ENCODE data around the gene ARAF. TPM values are rescaled to one million over a fixed set of nuclear protein-coding genes. Genes with fewer than 3 reads are reported as not detected.

Gene ARAF
- total RNA-seq, 4 donors from 2014 or later = 34.0 to 59.4 (median 45.8) TPM

DNA sequence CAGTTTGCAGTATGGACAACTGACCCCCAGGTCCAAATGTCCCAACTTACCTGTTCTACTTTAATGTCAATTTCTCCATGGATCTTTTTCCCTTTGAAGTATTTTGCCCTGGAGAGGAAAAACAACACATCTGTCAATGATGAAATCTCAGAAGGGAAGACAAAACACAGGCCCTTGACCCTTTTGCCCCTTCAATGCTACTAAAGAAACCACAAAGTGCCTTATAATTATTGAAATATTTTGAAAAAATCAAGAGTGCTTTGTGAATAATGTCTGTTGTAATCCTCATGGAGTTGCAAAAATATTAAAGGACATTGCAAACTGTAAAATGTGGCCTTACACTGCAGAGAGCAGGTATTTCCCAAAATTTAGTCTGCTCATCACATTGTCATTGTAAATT, 46.1 kb downstream of the ARAF start:
- TF ChIP-seq CTCF (IDR thresholded peaks at IDR 0.05) (no peak), POLR2A (IDR thresholded peaks at IDR 0.05) (no peak)
- H3K27me3 ChIP-seq = no peaks in the 10 kb centered on the region
- intact Hi-C loops (cut with DNase I) = no loop called here
- no peaks in the 10 kb centered on the region for H3K36me3 ChIP-seq
- no peak overlapping the region for H3K4me3 ChIP-seq (replicated peaks in 1 of 3)
- H3K4me1 ChIP-seq = no peaks in the 10 kb centered on the region
- H3K27ac ChIP-seq = no peak overlapping the region
- H3K9me3 ChIP-seq = no peaks in the 10 kb centered on the region
- no peak for DNase-seq

DNA sequence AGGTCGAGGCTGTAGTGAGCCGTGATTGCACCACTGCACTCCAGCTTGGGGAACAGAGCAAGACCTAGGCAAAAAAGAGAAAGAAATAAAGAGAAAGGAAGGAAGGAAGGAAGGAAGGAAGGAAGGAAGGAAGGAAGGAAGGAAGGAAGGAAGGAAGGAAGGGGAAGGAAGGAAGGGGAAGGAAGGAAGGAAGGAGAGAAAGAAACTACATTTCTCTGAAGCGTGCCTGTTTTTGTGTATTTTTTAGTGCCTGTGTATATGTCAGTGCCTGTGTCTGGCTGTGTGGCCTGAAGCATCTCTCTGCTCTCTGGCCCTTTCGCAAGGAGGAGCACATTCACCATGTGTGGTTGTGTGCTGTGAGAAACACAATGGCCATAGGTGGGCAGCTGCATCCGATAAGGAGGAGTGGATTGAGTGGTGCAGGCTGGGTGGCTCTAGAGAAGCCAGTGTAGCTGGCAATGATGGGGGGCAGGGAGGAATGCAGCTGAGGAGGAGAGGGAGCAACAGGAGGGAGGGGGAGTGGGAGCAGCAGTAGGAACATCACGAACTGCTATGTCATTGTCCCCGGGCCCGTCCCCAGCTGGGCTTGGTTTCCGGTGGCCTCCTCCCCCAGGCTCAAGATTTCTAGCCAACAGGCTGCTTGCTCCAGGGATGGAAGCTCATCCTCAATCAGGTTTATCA, 47.3 kb downstream of the ARAF start:
- H3K4me1 ChIP-seq = no peaks in the 10 kb centered on the region
- no peak for DNase-seq
- no peaks in the 10 kb centered on the region for H3K27me3 ChIP-seq
- no peaks in the 10 kb centered on the region for H3K9me3 ChIP-seq
- H3K27ac ChIP-seq = no peak overlapping the region
- no peak for TF ChIP-seq CTCF (IDR thresholded peaks at IDR 0.05)
- intact Hi-C loops (cut with DNase I) = no loop called here
- 43 to 48% methylated on average over 9 of the region's 9 CpGs for WGBS, 2 donors
- no peaks in the 10 kb centered on the region for H3K36me3 ChIP-seq
- no peak overlapping the region for H3K4me3 ChIP-seq (replicated peaks in 1 of 3)

- no peaks in the 10 kb centered on the region for H3K9me3 ChIP-seq
- no peaks in the 10 kb centered on the region for H3K36me3 ChIP-seq
- intact Hi-C loops (cut with DNase I) = no loop called here
- no peaks in the 10 kb centered on the region for H3K4me1 ChIP-seq
- no peak overlapping the region for H3K4me3 ChIP-seq (replicated peaks in 1 of 3)
- H3K27me3 ChIP-seq = no peaks in the 10 kb centered on the region
- 81 to 85% methylated on average over 4 of the region's 4 CpGs for WGBS, 2 donors
- no peak overlapping the region for H3K27ac ChIP-seq
- no peak for TF ChIP-seq CTCF (IDR thresholded peaks at IDR 0.05)
- DNase-seq = no peak
These were observed 49.5 kb downstream of the ARAF start for GRCh38 chrX:47610511-47610910.

DNA sequence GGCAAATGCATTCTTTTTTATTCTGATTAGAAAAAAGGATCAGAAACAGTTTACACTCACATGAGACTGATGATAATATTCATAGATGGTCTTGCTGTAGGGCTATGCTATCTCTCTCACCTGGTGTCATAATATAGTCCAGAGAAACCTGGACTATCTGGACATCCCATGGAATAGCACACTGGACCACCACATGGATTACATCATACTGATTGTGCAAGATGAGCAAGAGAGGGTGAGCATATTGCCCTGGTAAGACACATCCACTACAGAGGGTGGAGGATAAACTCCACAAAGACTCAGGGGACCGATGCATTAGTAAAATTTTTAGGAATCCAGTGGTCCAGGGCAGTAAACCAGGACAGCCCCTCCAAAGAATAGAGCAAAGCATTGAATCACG, 50.5 kb downstream of the ARAF start:
- 83 to 95% methylated on average over 2 of the region's 2 CpGs for WGBS, 2 donors
- no peaks in the 10 kb centered on the region for H3K9me3 ChIP-seq
- no peak for DNase-seq
- no peaks in the 10 kb centered on the region for H3K36me3 ChIP-seq
- no peaks in the 10 kb centered on the region for H3K27me3 ChIP-seq
- TF ChIP-seq POLR2A (IDR thresholded peaks at IDR 0.05) = no peak
- TF ChIP-seq CTCF (IDR thresholded peaks at IDR 0.05) = no peak
- H3K27ac ChIP-seq = no peak overlapping the region
- H3K4me3 ChIP-seq (replicated peaks in 1 of 3) = no peak overlapping the region
- H3K4me1 ChIP-seq = no peaks in the 10 kb centered on the region
- intact Hi-C loops (cut with DNase I) = no loop called here

DNA sequence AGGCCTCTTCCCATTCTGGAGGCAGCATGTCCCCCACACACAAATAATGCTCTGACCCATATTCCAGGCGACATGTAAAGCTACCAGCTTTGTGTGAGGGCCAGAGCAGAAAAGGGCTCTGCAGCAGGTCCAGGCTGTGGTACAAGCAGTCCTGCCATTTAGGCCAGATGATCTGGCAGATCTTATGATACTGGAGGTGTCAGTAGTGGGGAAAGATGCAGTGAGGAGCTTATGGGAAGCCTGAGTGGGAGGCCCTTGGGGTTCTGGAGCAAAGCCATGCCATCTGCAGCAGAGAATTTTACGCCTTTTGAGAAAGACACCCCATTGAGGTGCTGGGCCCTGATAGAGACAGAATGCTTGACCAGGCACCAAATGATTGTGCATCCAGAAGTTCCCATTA, 50.9 kb downstream of the ARAF start:
- Histone ChIP-seq H3K9me3 (no peaks in the 10 kb centered on the region), H3K4me1 (no peaks in the 10 kb centered on the region), H3K36me3 (no peaks in the 10 kb centered on the region), H3K4me3 (replicated peaks in 1 of 3) (no peak overlapping the region), H3K27ac (no peak overlapping the region), H3K27me3 (no peaks in the 10 kb centered on the region)
- DNase-seq = no peak
- intact Hi-C loops (cut with DNase I) = no loop called here
- no peak for TF ChIP-seq POLR2A (IDR thresholded peaks at IDR 0.05)
- TF ChIP-seq CTCF (IDR thresholded peaks at IDR 0.05) = no peak
- 100% methylated on average over 1 of the region's 2 CpGs; no CpG with 5 or more reads in 1 of the 2 donors for WGBS, 2 donors
